Measurements from ENCODE around the gene SDC1.

DNA sequence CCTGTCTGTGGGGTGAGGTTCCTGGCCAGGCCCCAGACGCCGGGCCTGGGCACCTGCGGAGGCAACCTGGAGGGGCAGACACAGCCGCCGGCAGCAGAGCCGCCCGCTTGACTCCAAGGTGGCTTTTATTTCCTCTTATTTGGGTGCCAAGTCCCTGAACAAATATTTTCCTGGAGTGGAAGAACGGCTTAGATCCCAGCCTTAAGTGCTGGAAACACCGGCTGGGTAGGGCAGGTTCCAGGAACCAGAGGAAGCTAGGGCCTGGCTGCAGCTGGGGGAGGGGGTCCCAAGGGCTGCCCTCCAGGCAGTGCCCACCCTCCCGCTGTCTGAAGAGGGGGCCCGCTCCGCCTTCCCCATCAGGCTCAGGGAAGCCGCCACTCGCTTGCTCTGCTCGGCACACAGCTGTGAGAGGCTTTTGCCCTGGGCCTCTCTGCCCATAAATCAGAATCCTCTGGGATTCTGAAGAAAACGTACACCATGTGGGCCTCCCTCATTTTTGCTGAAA, 28.2 kb downstream of the SDC1 start:
- TF ChIP-seq POLR2A (IDR thresholded peaks at IDR 0.05; ENCODE audit: extremely low read depth, insufficient read length) (no peak), CTCF (IDR thresholded peaks at IDR 0.05; ENCODE audit: low read depth, low read length) (no peak), MYC (IDR thresholded peaks at IDR 0.05; ENCODE audit: low read depth, low read length) (no peak)

Data from NB4 (cell line).